GM21526 (cell line): ENCODE data around the gene GPR143.
"Not testable (repeated sequence)": the region's sequence is repeated elsewhere in the genome, so short reads cannot be mapped to it uniquely, and the experiment has no call there.

Experiments
- ATAC-seq: cut with Tn5 transposase; IDR thresholded peaks from one replicate; pipeline ENCODE4 v1.9.1; 2021; ENCODE audit warnings: moderate library complexity; ENCODE audit not compliant: unreplicated experiment, low FRiP score

Gene GPR143

GRCh38 chrX:9770319-9770718 lies 4.7 kb upstream of the GPR143 start:
- ATAC-seq = no peak

- not testable (repeated sequence) for ATAC-seq
These were observed 2.7 kb upstream of the GPR143 start for GRCh38 chrX:9768321-9768839.

- ATAC-seq = no peak
These were observed 1.7 kb upstream of the GPR143 start for GRCh38 chrX:9767375-9767774.

GRCh38 chrX:9765072-9765736 lies 443 bp downstream of the GPR143 start:
- no peak for ATAC-seq

GRCh38 chrX:9759337-9759736 lies 6.3 kb downstream of the GPR143 start:
- no peak for ATAC-seq

GRCh38 chrX:9758021-9758638 lies 7.5 kb downstream of the GPR143 start:
- ATAC-seq = no peak

- ATAC-seq = no peak
These were observed 8.3 kb downstream of the GPR143 start for GRCh38 chrX:9757366-9757765.

- no peak for ATAC-seq
These were observed 16.4 kb downstream of the GPR143 start for GRCh38 chrX:9749146-9749692.

GRCh38 chrX:9747644-9748043 lies 18.0 kb downstream of the GPR143 start:
- ATAC-seq = no peak

- no peak for ATAC-seq
These were observed 19.3 kb downstream of the GPR143 start for GRCh38 chrX:9746148-9746888.

- no peak for ATAC-seq
These were observed 20.1 kb downstream of the GPR143 start for GRCh38 chrX:9745417-9746115.

- ATAC-seq = no peak
These were observed 26.5 kb downstream of the GPR143 start for GRCh38 chrX:9739130-9739529.

GRCh38 chrX:9738151-9738550 lies 27.5 kb downstream of the GPR143 start:
- ATAC-seq = no peak

GRCh38 chrX:9737363-9737762 lies 28.3 kb downstream of the GPR143 start:
- ATAC-seq = no peak

GRCh38 chrX:9730752-9731151 lies 34.9 kb downstream of the GPR143 start:
- no peak for ATAC-seq

- no peak for ATAC-seq
These were observed 35.6 kb downstream of the GPR143 start for GRCh38 chrX:9730078-9730477.

GRCh38 chrX:9729171-9729885 lies 36.3 kb downstream of the GPR143 start:
- ATAC-seq = no peak

GRCh38 chrX:9728261-9728660 lies 37.4 kb downstream of the GPR143 start:
- no peak for ATAC-seq

- ATAC-seq = no peak
These were observed 40.9 kb downstream of the GPR143 start for GRCh38 chrX:9724711-9725110.

- ATAC-seq = no peak
These were observed 48.3 kb downstream of the GPR143 start for GRCh38 chrX:9717376-9717775.
